HCT116 (cell line): ENCODE measurements around the gene ITPK1.

Source experiments
- CEBPB ChIP-seq: IDR thresholded peaks from 2 replicates; pipeline ENCODE4 v1.6.1; 2012; ENCODE audit warnings: low read depth
- ELF1 ChIP-seq: IDR thresholded peaks from 2 replicates; pipeline ENCODE4 v1.6.1; 2012; ENCODE audit warnings: low read depth, borderline replicate concordance
- EZH2 ChIP-seq: fragments of 200-600 bp; sonication (generic); IDR thresholded peaks from 2 replicates; pipeline ENCODE4 v1.6.1; 2017; ENCODE audit warnings: antibody characterized with exemption, mixed run types
- EZH2phosphoT487 ChIP-seq: fragments of 200-600 bp; IDR thresholded peaks from 2 replicates; pipeline ENCODE4 v1.6.1; 2018; ENCODE audit warnings: antibody characterized with exemption, borderline replicate concordance
- MAX ChIP-seq: IDR thresholded peaks from 2 replicates; pipeline ENCODE4 v1.6.1; 2012
- POLR2A ChIP-seq: IDR thresholded peaks from 2 replicates; pipeline ENCODE4 v1.7.0; 2011; ENCODE audit warnings: borderline replicate concordance; ENCODE audit not compliant: insufficient read depth, insufficient read length; ENCODE audit errors: extremely low read depth
- POLR2AphosphoS5 ChIP-seq: IDR thresholded peaks from 2 replicates; pipeline ENCODE4 v1.6.1; 2011; ENCODE audit warnings: mild to moderate bottlenecking, low read depth, low read length, moderate library complexity
- RAD21 ChIP-seq: IDR thresholded peaks from 2 replicates; pipeline ENCODE4 v1.6.1; 2012; ENCODE audit warnings: low read depth, mild to moderate bottlenecking
- SP1 ChIP-seq: IDR thresholded peaks from 2 replicates; pipeline ENCODE4 v1.6.1; 2012; ENCODE audit warnings: low read depth
- ZFX ChIP-seq: fragments of 450-650 bp; IDR thresholded peaks from 2 replicates; pipeline ENCODE4 v1.6.1; 2017
- TF ChIP-seq, protein P1 (sequence below), 3 experiments: fragments of 200-600 bp in 1 of 3; sonication (generic) in 1 of 3; IDR thresholded peaks in 2 of 3; conservative IDR thresholded peaks in 1 of 3; 2 replicates each; pipeline ENCODE4 v1.5.1; 2012 to 2017; ENCODE audit warnings: low read depth in 2 of 3, low read length in 2 of 3, antibody characterized with exemption in 1 of 3, borderline replicate concordance in 1 of 3, control low read depth in 1 of 3, mild to moderate bottlenecking in 1 of 3, mixed read lengths in 1 of 3, mixed run types in 1 of 3, moderate library complexity in 1 of 3; ENCODE audit not compliant: insufficient read depth in 1 of 3
- TF ChIP-seq, protein P2 (sequence below): IDR thresholded peaks from 2 replicates; pipeline ENCODE4 v1.6.1; 2012; ENCODE audit warnings: low read depth

DNA sequence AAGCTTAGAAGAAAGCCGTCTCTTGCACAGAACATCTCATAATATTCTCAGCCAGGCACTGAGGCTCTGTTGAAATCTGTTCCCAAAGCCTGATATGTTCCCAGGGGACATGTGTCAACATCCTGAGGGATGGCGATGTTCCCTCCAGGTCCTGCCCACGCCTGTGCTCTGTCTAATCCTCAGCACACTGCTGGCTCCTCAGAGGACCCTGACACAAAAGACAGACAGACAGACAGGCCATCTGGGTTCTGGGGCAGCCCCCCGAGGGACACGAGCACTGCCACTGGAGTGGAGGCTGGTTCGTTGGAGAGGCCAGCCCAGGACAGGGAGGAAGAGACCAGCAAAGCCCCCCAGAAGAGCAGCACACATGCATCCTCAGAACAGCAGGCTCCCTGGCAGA, 165.0 kb downstream of the ITPK1 start:
- TF ChIP-seq, protein P1, sequence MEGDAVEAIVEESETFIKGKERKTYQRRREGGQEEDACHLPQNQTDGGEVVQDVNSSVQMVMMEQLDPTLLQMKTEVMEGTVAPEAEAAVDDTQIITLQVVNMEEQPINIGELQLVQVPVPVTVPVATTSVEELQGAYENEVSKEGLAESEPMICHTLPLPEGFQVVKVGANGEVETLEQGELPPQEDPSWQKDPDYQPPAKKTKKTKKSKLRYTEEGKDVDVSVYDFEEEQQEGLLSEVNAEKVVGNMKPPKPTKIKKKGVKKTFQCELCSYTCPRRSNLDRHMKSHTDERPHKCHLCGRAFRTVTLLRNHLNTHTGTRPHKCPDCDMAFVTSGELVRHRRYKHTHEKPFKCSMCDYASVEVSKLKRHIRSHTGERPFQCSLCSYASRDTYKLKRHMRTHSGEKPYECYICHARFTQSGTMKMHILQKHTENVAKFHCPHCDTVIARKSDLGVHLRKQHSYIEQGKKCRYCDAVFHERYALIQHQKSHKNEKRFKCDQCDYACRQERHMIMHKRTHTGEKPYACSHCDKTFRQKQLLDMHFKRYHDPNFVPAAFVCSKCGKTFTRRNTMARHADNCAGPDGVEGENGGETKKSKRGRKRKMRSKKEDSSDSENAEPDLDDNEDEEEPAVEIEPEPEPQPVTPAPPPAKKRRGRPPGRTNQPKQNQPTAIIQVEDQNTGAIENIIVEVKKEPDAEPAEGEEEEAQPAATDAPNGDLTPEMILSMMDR (IDR thresholded peaks at IDR 0.05 in 2 of 3, conservative IDR thresholded peaks at IDR 0.05 in 1 of 3; ENCODE audit: borderline replicate concordance in 1 of 3, insufficient read depth in 1 of 3, low read depth in 2 of 3, low read length in 2 of 3), result no peak
- TF ChIP-seq POLR2AphosphoS5 (no peak), EZH2phosphoT487 (no peak), ZFX (no peak), POLR2A (no peak), MAX (no peak), EZH2 (no peak), ELF1 (no peak), SP1 (no peak), CEBPB (no peak), RAD21 (no peak)
- TF ChIP-seq, protein P2, sequence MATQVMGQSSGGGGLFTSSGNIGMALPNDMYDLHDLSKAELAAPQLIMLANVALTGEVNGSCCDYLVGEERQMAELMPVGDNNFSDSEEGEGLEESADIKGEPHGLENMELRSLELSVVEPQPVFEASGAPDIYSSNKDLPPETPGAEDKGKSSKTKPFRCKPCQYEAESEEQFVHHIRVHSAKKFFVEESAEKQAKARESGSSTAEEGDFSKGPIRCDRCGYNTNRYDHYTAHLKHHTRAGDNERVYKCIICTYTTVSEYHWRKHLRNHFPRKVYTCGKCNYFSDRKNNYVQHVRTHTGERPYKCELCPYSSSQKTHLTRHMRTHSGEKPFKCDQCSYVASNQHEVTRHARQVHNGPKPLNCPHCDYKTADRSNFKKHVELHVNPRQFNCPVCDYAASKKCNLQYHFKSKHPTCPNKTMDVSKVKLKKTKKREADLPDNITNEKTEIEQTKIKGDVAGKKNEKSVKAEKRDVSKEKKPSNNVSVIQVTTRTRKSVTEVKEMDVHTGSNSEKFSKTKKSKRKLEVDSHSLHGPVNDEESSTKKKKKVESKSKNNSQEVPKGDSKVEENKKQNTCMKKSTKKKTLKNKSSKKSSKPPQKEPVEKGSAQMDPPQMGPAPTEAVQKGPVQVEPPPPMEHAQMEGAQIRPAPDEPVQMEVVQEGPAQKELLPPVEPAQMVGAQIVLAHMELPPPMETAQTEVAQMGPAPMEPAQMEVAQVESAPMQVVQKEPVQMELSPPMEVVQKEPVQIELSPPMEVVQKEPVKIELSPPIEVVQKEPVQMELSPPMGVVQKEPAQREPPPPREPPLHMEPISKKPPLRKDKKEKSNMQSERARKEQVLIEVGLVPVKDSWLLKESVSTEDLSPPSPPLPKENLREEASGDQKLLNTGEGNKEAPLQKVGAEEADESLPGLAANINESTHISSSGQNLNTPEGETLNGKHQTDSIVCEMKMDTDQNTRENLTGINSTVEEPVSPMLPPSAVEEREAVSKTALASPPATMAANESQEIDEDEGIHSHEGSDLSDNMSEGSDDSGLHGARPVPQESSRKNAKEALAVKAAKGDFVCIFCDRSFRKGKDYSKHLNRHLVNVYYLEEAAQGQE, result no peak
